ENCODE data around the gene RHOBTB1. TPM values are rescaled to one million over a fixed set of nuclear protein-coding genes. Genes with fewer than 3 reads are reported as not detected.

Gene RHOBTB1, protein sequence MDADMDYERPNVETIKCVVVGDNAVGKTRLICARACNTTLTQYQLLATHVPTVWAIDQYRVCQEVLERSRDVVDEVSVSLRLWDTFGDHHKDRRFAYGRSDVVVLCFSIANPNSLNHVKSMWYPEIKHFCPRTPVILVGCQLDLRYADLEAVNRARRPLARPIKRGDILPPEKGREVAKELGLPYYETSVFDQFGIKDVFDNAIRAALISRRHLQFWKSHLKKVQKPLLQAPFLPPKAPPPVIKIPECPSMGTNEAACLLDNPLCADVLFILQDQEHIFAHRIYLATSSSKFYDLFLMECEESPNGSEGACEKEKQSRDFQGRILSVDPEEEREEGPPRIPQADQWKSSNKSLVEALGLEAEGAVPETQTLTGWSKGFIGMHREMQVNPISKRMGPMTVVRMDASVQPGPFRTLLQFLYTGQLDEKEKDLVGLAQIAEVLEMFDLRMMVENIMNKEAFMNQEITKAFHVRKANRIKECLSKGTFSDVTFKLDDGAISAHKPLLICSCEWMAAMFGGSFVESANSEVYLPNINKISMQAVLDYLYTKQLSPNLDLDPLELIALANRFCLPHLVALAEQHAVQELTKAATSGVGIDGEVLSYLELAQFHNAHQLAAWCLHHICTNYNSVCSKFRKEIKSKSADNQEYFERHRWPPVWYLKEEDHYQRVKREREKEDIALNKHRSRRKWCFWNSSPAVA
- 8.7 and 16.4 TPM in 2 replicates for total RNA-seq

DNA sequence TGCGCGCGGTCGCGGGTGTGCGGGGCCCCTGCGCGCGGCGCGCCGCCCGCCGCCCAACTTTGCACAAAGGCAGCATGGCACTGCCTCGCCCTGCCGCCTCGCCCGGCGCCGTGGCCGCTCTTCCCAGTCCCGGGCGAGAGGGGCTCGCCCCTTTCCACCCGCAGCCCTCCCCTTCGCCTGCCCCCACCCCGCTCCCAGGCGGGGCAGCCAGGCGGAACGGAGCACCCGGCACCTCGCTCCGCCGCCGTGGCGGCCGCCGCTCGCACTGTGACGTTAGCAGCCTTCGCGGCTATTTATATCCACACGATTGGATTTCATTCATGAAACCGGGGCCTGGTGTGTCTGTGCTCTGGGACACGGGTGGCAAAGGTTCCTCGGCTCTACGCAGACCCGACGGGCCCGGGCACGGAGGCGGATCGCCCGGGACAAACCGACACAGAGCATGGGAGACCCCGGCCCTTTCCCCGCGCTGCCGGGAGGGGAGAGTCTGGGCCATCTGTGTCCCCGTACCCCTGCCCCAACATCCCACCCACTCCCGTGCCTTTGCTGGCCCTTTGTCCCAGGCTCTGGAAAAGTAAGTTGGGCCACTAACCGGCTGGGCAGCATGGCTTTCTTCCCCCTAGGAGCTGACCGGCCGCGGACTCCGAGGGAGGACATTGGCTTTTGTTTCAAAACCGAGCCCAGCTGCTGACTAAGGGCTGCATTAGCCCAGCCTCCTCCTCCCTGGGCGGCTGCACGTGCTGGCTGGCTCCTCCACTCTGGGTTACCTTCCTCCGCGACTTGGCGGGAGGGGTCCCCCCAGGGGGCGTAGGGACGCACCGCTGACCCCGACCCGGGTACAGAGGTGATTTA is at the start of gene RHOBTB1:
RHOBTB1 (minus strand) TSS at position 128 of the 852 bp plus-strand sequence. CDS start 32,643 bp downstream, outside the sequence.

Other genes with a start within 250 kb of the RHOBTB1 start
- gene CDK1, start 165.7 kb downstream of the RHOBTB1 start, total RNA-seq = 29.4 and 98.9 TPM in 2 replicates